ENCODE measurements around the gene RGS12.
A peak's percentile ranks its signal among the peaks of the same experiment; 100 is the strongest.

Gene RGS12

GRCh38 chr4:3321295-3321889 is 28.6 kb downstream of the RGS12 start:
- Histone ChIP-seq H3K9me3 (no peaks in the 10 kb centered on the region), H3K4me1 (no peaks in the 10 kb centered on the region), H3K4me3 (no peak overlapping the region), H3K27me3 (no peaks in the 10 kb centered on the region), H3K36me3 (peaks cover 21 to 34% (median 22%) of the 10 kb centered on the region in 3 donors), H3K27ac (no peak overlapping the region)
- intact Hi-C loops (cut with DNase I; ENCODE audit: low total_unique reads) = loop anchor here (10.0 kb wide), 1 partner anchor 473 kb away; no protein-coding TSS in a partner anchor
- peak; percentile 39 to 59 for DNase-seq
- no peak for TF ChIP-seq CTCF (IDR thresholded peaks at IDR 0.05)

DNA sequence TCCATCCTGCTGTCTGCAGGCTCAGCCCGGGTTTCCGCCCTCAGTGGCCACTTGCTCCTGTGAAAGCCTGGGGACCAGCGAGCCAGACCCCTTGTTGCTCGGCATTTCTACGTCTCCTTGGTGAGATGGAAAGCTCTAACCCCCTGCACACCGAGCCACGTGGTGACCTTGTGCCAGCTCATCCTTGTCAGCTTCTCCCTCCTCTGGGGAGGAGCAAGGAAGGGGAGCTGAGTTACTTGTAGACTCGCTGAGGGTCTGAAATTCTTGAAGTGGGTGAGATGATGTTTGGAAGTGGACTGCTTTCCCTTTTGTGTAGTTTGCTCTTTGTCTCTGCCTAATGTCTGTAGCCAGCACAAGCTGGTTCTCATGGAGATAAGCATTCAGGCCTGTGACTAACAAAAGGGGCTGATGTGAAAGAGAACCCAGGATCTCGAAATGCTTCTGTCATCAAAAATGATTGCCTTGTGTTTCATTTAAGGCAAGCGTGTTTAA is 29.3 kb downstream of the RGS12 start:
- no peaks in the 10 kb centered on the region for H3K4me1 ChIP-seq
- no peak overlapping the region for H3K27ac ChIP-seq
- peaks cover 15 to 27% (median 19%) of the 10 kb centered on the region in 3 donors for H3K36me3 ChIP-seq
- no peak for TF ChIP-seq CTCF (IDR thresholded peaks at IDR 0.05)
- DNase-seq = peak in 1 of 2 donors; percentile 48
- H3K4me3 ChIP-seq = no peak overlapping the region
- H3K27me3 ChIP-seq = no peaks in the 10 kb centered on the region
- intact Hi-C loops (cut with DNase I; ENCODE audit: low total_unique reads) = loop anchor here (10.0 kb wide), 1 partner anchor 473 kb away; no protein-coding TSS in a partner anchor
- no peaks in the 10 kb centered on the region for H3K9me3 ChIP-seq

DNA sequence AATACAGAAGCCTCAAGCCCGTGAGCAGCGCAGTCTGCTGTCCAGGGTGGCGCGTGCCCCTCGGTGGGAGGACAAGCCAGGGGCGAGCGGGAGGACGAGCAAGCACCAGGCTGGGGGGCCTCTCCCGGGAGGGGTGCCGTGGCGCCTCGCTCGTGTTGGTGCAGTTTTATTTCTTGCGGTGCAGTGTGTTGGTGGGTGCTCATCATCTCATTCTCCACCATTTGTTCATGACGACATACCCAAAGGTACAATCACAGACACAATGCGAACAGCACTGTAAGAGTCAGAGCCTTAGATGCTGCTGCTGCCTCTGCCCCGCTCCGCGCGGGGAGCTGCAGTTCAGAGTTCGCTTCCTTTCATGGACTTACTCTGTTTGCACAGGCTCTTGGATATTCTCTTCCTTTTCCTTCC is 30.3 kb downstream of the RGS12 start:
- Histone ChIP-seq H3K4me3 (no peak overlapping the region), H3K9me3 (no peaks in the 10 kb centered on the region), H3K27me3 (no peaks in the 10 kb centered on the region), H3K27ac (no peak overlapping the region), H3K4me1 (no peaks in the 10 kb centered on the region), H3K36me3 (peaks cover 6 to 17% (median 9%) of the 10 kb centered on the region in 3 donors)
- TF ChIP-seq CTCF (IDR thresholded peaks at IDR 0.05) = no peak
- peak in 1 of 2 donors; percentile 40 for DNase-seq
- intact Hi-C loops (cut with DNase I; ENCODE audit: low total_unique reads) = loop anchor here (10.0 kb wide), 1 partner anchor 472 kb away; no protein-coding TSS in a partner anchor

GRCh38 chr4:3324093-3324815 is 31.4 kb downstream of the RGS12 start:
- peaks cover 0 to 8% (median 0%) of the 10 kb centered on the region in 3 donors for H3K36me3 ChIP-seq
- TF ChIP-seq CTCF (IDR thresholded peaks at IDR 0.05) = no peak
- no peaks in the 10 kb centered on the region for H3K27me3 ChIP-seq
- H3K9me3 ChIP-seq = no peaks in the 10 kb centered on the region
- H3K27ac ChIP-seq = no peak overlapping the region
- intact Hi-C loops (cut with DNase I; ENCODE audit: low total_unique reads) = loop anchor here (10.0 kb wide), 1 partner anchor 471 kb away; no protein-coding TSS in a partner anchor
- no peaks in the 10 kb centered on the region for H3K4me1 ChIP-seq
- DNase-seq = peak in 1 of 2 donors; percentile 34
- H3K4me3 ChIP-seq = no peak overlapping the region

GRCh38 chr4:3328814-3329663 is 36.2 kb downstream of the RGS12 start:
- Histone ChIP-seq H3K4me3 (no peak overlapping the region), H3K27ac (no peak overlapping the region), H3K36me3 (no peaks in the 10 kb centered on the region), H3K9me3 (no peaks in the 10 kb centered on the region), H3K4me1 (no peaks in the 10 kb centered on the region), H3K27me3 (no peaks in the 10 kb centered on the region)
- intact Hi-C loops (cut with DNase I; ENCODE audit: low total_unique reads) = loop anchor here (10.0 kb wide), 1 partner anchor 466 kb away; no protein-coding TSS in a partner anchor
- TF ChIP-seq CTCF (IDR thresholded peaks at IDR 0.05) = no peak
- peak in 1 of 2 donors; percentile 21 for DNase-seq

All from tibial artery (tissue), 4 donors.